ENCODE results near the gene WNT7A.

Gene WNT7A

DNA sequence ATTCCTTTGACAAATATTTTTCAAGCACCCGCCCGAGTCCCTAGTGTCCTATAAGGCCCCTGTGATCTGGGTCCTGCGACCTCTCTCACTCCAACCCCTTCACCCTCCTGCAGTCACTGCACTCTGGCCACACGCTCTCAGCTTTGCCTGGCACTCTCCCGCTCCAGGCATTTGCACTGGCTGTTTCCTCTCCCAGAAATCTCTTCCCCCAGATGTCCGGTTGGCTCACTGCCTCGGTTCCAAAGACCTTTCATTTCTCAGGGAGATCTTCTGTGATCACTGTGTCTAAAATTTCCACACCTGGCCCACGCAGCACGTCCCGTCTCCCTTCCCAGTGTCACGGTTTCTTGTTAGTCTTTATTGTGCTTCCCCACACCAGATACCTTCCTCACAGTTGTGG lies 97.4 kb downstream of the WNT7A start:
- TF ChIP-seq, protein P1, sequence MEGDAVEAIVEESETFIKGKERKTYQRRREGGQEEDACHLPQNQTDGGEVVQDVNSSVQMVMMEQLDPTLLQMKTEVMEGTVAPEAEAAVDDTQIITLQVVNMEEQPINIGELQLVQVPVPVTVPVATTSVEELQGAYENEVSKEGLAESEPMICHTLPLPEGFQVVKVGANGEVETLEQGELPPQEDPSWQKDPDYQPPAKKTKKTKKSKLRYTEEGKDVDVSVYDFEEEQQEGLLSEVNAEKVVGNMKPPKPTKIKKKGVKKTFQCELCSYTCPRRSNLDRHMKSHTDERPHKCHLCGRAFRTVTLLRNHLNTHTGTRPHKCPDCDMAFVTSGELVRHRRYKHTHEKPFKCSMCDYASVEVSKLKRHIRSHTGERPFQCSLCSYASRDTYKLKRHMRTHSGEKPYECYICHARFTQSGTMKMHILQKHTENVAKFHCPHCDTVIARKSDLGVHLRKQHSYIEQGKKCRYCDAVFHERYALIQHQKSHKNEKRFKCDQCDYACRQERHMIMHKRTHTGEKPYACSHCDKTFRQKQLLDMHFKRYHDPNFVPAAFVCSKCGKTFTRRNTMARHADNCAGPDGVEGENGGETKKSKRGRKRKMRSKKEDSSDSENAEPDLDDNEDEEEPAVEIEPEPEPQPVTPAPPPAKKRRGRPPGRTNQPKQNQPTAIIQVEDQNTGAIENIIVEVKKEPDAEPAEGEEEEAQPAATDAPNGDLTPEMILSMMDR (IDR thresholded peaks at IDR 0.05) = no peak
- Histone ChIP-seq H3K4me3 (peak overlapping the region; percentile 6), H3K27ac (no peak overlapping the region)
- DNase-seq (ENCODE audit: low spot score) = no peak

DNA sequence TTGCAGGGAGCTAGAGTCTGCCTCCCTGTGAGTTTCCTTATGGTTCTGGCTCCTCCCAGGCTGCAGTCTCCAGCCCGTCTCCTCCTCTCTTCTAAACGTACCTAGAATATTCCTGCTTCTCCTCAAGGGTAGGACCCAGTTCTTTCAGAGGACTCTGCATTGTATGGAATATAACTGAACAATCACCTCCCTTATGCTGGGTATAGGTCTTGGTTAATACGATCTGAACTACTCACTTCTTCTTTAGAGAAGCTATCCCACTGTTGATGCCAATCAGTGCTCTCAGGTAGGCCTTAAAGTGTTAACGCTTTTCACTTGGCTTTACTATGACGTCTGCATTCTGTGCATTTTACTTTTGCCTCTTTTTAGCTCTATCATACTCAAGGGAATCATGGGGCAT lies 98.5 kb downstream of the WNT7A start:
- Histone ChIP-seq H3K27ac (no peak overlapping the region), H3K4me3 (no peak overlapping the region)
- TF ChIP-seq, protein P1 (IDR thresholded peaks at IDR 0.05) = no peak
- DNase-seq (ENCODE audit: low spot score) = no peak

DNA sequence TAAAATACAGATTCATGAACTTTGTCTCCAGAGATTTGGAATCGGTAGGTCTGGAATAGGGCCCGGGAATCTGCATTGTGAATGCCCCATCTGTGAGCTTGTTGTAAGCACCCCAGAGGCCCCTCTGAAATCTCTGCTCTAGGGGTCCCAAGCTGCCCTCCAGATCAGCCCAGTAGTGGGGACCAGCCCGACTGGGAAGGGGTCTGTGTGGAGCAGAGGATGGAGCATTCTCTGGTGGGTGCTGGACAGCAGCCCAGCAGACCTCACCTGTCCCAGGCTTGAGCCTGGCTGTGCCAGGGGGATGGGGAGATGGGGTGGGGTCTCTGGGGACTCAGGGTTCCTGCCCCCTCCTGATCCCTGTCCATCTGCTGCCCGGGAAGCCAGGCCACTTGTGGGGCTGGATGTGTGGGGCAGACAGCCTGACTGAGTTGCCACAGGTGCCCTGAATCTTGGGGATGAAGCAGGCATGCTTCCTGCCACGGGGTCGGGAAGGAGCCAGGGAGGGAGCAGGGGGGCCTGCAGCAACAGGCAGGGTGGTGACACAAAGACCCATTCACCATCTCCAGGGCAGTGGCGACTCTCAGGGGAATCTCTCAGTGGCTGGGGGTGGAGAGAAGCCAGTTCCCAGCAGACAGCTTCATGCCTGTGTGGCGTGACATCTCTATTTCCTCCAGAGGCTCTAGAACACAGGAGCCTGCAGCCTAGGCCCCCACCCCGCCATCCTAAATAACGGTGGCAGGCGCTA lies 99.3 kb downstream of the WNT7A start:
- no peak for DNase-seq (ENCODE audit: low spot score)
- TF ChIP-seq, protein P1 (IDR thresholded peaks at IDR 0.05) = no peak
- Histone ChIP-seq H3K4me3 (no peak overlapping the region), H3K27ac (no peak overlapping the region)

DNA sequence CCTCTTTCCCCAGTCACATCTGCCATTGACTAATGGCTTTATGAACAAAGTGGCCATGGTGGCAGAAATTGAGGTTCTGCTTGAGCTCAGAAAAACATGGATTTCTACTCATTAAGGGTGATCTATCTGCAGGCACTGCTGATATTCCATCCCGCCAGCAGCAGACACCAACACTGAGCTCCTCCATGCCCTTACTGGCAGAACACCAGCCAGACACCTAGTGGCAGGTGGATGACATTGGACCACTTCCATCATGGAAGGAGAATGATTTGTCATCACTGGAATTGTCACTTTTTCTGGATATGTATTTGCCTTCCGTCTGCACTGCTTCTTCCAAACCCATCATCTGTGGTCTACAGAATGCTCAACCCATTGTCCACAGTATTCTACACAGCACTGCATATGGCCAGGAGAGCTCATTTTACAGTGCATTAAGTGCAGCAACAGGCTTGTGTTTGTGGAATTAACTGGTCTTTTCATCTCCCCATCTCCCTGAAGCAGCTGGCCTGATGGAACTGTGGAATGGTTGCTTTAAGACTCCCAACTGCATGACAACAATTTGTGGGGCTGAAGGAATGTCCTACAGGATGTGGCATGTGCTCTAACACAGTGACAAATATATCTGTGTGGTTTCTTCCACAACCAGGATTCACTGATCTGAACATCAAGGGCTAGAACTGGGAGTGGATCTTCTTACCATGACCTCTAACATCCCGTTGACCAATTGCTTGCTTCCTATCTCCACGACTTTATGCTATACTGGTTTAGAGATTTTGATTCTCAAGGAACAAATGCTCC lies 103.4 kb downstream of the WNT7A start:
- TF ChIP-seq, protein P1 (IDR thresholded peaks at IDR 0.05) = no peak
- peak; percentile 50 for DNase-seq (ENCODE audit: low spot score)
- Histone ChIP-seq H3K27ac (no peak overlapping the region), H3K4me3 (no peak overlapping the region)

DNA sequence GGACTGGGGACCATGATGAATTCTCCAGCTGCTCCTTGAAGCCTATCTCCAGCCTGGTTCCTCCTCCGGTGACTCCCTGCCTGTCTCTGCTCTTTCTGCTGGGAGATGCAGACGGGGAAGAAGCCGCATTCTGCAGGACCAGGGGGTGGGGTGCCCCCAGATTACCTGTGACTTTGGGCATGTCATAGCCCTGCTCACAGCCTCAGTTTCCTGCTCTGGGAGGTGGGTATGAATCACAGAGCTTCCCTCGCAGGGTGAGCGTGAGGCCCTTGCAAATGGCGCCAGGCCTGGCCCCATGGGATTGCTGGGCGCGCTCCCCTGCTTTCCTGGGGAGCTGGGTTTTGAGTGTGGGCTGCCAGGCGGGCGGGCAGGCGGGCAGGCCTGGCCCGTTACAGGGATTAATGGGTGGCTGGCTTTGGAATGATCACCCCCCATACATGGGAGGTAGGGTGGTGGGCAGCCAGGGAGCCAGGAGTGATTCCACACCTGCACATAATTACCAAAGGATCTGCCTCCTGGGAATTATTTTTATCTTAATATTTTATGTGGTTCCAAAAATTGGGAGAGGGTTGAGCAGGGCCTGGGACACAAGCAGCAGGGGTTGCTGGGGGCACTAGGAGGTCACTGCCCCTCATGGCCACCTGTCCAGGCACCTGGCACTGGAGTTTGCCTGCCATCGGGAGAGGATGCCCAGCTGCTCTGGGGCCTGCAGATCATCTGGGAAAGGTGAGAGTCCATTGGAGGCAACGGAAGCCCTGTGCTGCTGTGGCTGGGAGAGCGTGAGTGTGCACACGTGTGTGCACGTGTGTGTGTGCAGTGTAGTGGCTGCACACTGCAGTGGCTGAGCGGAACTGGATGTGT lies 106.8 kb downstream of the WNT7A start:
- TF ChIP-seq, protein P1 (IDR thresholded peaks at IDR 0.05) = no peak
- peak; percentile 38 for DNase-seq (ENCODE audit: low spot score)
- Histone ChIP-seq H3K27ac (no peak overlapping the region), H3K4me3 (no peak overlapping the region)

DNA sequence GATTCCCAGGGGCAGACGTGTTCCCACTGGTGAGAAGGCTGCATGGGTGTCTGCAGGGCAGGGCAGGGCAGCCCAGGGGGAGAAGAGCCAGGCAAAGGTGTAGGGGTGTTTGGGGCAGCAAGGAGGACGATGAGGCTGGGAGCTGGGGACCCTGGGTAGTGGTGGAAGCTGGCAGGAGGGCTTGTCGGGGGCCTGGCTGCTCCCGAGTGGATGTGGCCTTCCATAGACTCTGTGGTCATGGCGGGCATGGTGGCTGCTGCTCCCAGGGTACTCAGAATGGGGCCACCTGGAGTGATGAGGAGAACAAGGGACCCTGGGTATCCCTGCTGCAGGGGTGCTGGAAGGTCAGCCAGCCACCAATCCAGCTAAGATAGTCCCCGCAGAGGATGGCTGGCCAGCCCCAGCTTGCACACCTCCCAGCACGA lies 107.5 kb downstream of the WNT7A start:
- peak; percentile 67 for DNase-seq (ENCODE audit: low spot score)
- H3K27ac ChIP-seq = no peak overlapping the region
- no peak overlapping the region for H3K4me3 ChIP-seq
- TF ChIP-seq, protein P1 (IDR thresholded peaks at IDR 0.05) = no peak

Data from coronary artery (tissue), 2 donors.